Measurements from ENCODE around the gene EYS.

EYS gene

DNA sequence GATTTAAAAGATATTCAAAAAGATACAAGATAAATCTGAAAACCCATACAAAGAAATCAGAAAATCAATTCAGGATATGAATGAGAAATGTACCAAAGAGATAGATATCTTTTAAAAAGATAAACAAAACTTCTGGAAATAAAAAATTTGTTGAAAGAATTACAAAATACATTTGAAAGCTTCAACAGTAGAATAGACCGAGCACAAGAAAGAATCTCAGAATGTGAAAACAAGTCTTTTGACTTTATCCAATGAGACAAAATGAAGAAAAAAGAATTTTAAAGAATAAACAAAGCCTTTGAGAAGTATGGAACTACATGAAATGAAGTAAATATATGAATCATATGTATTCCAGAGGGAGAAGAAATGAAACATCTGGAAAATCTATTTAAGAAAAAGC is 1011.0 kb downstream of the EYS start:
- DNase-seq: no peak

DNA sequence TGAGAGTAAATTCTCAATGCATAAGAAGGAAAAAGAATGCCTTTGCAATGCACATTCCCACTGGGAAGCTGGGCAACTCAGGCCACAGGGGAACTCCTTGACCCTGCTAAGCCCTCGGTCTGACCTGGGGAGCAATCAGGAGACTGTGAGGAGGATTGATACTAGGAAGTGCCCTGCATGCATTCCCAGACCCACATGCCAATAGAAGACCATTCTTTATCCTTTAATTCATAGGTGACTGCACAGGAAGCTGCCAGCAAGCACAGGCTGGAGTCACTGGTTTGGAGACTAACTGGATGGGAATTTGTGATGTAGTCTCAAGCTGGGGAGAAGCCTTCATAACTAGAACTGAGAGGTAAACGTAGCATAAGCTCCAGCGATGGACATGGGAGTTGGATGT is 1012.7 kb downstream of the EYS start:
- DNase-seq: no peak

DNA sequence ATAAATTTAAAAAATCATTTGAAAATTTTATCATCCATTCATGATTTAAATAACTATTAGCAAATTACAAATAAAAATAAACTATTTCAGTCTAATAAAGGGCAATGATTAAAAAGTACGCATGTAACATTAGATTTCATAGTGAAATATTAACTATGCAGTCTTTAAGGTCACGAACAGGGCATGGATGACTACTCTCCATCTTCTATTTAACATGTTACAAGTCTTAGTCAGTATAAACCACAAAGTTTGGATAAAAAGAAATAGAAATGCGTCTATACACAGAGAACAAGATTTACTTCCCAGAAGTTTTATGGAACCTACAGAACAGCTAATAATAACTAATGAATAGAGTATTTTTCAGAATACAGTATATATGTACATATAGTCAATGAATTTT is 1016.0 kb downstream of the EYS start:
- DNase-seq: no peak

DNA sequence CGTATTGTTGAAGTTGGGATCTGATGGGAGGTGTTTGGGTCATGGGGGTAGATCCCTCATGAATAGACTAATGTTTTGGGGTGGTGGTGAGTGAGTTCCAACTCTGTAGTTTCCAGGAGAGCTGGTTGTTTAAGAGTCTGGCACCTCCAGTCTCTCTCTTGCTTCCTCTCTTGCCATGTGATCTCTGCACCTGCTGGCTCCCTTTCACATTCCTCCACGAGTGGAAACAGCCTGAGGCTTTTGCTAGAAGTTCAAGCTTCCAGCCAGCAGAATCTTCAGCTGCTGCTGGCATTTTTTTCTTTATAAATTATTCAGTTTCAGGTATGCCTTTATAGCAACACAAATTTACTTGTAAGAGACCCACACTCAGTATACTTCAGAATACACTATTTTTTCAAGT is 1021.6 kb downstream of the EYS start:
- no peak for DNase-seq

DNA sequence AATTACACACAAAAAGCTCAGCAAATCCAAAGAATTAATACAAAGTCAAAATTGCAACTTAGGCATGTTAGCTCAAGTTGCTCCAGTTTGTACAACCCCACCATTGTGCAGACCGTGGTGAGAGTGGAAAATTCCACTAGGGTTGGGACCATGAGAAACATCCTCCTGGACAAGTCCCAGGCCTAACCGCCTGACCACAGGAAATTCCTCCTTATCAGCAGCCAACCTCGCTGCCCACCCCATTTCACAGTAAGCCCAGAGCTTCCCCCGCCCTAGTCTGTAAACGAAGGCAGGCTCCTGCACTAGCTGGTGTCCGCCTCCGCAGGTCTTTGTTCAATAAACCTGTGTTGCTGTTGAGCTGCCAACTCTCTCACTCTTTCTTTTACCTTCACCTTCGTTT is 1023.3 kb downstream of the EYS start:
- no peak for DNase-seq

DNA sequence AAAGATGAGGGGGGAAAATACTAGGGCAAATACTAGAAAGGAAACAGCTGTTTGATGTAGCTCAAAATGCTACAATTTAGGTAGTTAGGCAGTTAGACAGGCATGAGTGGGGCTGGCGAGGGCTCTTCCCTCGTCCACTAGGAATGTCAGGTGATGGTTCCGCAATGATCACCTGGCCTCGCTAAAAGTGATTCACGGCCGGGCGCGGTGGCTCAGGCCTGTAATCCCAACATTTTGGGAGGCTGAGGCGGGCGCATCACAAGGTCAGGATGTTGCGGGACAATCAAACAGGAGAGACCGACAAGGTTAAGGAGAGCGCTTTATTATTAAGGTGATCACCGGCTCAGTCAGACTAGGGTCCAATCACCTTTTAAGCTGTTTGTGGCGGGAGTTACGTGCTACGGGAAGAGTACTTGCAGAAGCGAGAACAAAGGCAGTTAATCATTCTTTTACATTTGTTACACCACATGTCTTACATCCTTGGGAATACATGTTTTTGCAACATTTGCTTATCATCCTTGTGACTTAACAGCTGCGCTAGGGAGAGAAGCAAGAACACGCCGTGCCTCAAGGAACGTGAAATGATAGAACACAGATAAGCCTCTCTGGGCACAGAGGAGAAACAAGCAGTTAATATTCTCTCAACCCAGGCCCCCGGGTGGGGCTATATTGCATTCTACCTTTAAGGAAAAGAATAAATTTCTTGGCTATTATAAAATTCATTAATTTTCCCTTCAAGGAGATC is 1025.4 kb downstream of the EYS start:
- DNase-seq: no peak

DNA sequence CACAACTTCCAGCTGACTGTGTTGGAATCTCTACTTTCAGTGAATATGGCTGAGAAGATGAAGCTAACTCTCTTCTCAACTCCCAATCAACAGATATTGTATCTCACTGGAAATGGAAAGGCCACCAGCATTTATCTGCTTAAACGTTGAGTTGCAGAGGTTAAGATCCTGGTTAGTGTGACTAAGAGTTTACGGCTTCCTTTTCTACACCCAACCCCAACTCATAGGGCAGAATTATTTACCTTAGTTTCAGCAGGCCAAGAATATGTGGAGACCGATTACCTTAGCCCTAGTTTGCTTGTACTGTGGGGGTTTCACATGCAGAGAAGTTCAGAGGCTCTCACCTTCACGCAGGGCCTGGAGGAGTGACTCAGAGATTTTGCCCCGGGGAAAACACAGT is 1026.6 kb downstream of the EYS start:
- no peak for DNase-seq

DNA sequence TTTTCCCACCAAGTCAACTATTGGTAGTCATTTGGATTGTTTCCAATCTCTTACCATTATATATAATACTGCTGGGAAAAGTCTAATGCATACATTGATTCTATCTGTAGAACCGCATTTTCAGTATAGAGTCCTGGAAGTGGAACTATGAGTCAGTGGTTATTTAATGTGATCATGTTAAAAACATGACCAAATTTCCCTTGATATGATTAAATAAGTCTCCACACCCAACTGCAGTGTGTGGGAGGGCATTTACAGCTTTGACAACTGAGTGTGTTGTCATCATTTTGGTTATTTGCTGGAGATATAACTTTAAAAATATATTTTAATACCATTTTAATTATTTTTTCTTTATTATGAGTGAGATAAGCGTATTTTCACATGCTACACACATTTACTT is 1027.6 kb downstream of the EYS start:
- DNase-seq: no peak

DNA sequence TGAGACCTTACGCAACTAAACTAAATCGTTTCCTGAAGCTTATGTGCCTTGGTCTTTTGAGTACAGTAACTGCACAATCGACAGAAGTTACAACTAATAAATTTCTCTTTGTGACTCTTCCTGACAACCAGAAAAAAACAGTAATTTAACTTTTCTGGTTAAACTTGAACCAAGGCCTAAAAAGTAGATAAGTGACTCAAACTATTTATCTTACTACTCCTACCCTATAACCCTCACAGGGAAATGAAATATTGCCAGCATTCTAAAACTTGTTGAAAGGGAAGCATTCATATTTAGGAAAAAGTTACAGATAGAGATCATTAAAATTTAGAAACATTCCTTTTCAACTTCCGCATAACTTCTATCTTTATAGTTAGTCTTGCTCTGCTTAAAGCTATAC is 1034.4 kb downstream of the EYS start:
- no peak for DNase-seq

DNA sequence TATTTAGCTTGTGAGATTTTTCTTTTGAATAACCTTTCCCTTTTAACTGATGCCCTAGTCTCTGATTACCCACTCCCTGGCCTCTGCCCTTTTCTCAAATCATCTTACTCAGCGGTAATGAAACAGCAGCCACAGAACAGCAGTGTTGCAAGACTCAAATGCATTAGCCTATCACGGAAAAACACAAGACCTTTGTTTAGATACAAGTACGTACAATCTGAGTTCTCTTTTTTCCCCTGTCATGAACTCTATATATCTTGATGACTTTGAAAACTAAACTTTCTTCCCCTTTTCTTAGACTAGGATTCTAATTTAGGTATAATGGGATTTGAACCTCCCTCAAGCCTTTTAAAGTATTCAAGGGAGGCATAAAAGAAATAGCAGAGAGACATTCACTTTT is 1034.9 kb downstream of the EYS start:
- DNase-seq: no peak

DNA sequence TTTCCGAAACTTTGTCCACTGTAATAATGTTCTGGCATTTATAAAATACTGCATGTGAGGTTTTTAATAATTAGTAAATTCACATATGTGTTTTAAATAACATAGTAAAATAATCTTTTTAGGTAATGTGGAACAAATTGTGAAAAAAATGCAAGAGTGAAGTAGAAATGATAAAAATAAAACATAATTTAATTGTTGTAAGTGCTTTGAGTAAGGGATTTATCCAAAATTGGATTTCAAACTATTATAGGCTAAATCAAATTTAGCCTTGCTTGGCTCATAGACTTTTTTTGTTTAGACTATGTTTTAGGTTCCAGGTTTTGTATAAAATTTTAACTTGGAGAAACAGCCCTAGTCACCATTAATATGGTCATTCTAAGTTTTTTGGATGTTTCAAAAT is 1041.9 kb downstream of the EYS start:
- DNase-seq: no peak

DNA sequence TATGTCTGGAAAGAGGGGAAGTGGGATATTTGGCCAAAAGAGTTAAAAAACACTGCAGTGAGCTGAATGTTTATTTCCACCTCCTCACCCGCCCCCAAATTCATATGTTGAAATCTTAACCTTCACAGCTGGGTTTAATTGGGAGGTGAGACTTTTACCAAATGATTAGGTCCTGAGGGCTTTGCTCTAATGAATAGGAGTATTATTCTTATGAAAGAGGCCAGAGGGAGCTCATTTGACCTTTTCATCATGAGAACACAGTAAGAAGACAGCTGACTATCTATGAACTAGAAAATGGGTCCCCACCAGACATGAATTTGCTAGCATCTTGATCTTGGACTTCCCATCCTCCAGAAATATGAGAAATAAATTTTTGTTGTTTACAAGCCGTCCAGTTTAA is 1042.5 kb downstream of the EYS start:
- DNase-seq: no peak

DNA sequence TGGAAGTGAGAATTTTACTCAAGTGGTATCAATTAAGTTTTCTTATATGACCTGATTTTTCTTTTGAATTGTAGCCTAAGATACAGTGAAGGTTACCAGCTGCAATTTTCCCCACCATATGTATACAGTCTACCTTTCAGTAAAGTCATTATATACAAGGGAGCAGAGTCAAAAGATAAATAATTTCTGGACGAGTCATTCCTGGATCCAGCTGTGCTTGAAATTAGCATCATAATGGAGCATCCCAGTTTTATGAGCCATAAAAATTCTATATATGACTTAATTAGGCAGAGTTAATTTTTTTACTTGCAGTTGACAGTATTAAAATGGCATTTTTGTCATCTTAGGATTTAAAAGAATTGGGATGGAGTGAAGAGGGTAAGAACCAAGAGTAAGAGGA is 1063.0 kb downstream of the EYS start:
- DNase-seq: no peak

DNA sequence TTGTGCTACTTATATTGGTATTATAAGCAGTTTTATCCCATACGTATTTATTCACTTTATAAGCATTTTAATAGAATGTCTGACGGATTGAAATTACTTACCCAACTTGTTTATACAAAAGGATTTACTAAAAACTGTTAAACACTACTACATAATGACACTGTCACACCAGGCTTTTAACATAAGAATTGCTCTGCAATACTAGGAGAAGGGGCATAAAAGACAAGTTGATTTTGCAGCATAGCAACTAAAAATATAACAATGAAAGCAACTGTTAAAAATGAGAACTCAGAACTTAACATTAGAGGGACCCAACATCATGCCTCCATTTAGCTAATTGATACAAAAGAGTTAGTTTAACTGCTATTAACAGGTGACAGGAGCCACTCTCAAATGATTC is 1076.1 kb downstream of the EYS start:
- DNase-seq: no peak

DNA sequence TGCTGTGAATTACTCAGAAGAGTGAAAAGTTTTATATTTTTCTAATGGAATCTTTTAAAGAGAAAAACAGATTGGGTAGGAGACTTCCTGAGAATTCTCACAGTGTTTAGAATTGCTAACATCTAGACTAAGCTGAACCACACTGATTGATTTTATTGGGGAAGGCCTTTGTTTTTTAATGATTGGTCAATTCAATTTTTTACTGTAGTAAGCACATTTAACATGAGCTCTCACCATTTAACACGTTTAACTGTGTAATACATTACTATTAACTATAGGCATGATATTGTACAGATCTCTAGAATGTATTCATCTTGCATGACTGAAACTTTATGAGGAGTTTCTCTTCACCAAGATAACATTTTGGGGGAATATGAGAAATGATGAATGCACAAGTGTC is 1084.1 kb downstream of the EYS start:
- DNase-seq: no peak

DNA sequence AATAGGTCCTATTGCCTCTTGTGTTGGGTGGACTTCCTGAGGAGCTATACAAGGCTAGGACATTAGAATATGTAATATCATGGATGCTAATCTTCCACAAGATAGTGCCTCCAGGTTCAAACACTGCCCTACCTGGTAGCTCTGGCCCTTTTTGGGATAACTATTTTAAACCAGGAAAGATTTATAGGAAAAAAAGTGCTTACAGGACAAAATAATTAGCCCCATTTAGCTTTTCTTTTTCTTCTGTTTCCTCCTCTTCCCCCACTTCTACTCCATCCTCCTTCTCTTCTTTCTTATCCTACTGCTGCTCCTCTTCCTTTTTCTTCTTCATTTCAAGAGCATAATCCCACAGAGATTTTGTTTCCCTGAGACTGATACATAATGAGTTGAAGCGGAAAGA is 1104.0 kb downstream of the EYS start:
- DNase-seq: no peak

DNA sequence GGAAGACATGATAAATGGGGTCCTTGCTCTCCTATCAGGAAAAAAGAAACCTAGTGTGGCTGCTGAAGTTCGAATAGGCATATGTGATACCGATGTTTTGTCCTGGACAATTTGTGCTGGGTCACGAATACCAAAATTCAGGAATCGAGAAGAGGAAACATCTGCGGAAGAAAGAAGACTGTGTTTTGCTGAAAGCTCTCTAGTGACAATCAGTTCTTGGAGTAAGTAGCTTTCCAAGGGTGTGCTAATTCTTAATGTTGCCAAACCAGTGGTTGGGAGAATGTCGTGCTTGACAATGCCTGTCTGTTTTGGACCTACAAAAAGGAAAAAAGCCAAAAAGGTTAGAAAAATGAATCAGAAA is 1115.4 kb downstream of the EYS start:
- DNase-seq: no peak

DNA sequence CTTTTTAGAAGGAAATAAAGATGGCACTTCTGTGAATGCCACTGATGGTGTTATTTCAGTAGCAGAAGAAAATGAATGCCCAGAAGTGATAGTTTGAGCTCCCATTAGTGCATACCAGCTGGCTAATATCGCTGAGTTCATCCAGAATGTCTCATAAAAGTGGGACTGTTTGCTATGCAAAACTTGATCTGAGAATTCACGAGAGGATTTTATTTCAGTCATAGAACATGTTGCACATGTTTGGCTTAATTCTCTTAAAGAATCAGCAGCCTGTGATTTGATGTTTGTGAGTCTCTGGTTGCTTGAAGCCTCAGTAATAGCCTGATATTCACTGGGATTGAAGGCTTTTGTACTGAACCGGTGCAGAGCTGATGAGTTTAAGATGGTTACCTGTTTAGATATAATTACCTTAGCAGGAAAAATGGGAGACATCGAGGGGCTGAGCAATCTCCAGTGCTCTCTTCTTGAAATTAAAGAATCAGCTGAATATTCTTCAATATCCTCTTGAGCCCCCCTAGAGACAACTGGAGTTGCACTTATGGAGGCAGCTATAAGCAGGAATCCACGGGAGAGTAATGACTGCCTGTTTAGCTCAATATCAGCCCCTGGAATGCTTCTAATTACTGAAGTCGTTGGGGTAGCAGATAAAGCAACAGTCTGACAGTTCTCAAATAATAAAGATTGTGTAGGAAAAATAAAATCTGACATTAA is 1115.9 kb downstream of the EYS start:
- peak; percentile 41 for DNase-seq

DNA sequence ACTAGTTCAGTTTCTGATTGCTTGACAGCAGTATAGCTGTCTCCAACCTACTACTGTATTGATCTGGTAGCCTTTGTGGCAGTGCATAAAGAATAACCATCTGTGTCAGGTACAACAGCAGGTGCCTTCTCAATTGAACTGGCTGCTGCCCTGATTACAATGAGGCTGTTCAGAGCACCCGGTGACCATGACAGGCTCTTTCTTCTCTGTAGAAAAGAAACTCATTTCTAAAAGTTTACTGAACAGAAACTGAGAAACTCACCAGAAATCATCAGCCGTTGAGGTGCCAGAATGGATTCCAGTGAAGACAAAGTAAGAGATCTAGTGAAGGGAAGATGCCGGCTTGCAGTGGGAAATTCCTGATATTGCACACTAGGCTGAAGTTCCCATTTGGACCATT is 1117.1 kb downstream of the EYS start:
- DNase-seq: no peak

DNA sequence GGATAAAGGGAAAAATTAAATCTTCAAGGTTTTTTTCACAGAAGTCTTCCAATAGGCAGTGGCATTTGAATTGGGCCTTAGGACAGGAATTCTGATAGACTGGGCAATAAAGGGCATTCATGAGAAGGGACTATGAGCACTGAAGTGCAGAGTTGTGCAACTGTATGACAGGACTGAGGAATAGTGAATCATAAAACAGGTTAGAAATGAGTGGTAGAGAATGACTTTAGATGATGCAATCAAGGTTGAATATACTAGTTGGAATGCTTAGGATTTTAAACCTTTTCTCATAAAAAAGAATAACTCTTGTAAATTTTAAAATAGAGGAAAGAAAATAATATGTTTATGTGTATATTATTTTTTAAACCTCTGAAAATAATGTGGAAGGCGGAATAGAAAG is 1126.7 kb downstream of the EYS start:
- no peak for DNase-seq

DNA sequence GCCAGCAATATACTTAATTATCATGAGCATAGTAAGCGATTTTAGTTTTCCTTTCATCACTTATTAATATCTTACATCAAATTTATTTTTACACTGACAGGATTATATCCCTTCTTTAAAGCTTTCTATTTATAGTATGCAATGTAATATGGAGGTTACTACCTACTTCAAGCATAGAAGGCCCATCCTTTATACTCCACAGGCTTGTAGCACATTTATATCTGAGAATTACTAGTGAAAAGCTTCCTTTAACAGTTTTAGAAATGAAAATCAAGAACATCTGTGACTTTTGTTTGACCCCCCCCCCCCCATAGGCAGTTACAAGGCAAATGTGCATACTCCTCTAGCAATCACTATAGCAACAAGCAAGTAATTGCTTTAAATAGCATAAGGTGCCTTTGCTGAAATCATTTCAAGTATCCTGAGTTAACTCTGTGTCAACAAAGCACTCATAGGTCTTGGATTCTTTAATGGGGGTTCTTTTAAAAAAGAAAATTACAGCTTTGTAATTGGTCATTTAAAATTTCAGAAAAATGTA is 1153.7 kb downstream of the EYS start:
- DNase-seq: no peak

DNA sequence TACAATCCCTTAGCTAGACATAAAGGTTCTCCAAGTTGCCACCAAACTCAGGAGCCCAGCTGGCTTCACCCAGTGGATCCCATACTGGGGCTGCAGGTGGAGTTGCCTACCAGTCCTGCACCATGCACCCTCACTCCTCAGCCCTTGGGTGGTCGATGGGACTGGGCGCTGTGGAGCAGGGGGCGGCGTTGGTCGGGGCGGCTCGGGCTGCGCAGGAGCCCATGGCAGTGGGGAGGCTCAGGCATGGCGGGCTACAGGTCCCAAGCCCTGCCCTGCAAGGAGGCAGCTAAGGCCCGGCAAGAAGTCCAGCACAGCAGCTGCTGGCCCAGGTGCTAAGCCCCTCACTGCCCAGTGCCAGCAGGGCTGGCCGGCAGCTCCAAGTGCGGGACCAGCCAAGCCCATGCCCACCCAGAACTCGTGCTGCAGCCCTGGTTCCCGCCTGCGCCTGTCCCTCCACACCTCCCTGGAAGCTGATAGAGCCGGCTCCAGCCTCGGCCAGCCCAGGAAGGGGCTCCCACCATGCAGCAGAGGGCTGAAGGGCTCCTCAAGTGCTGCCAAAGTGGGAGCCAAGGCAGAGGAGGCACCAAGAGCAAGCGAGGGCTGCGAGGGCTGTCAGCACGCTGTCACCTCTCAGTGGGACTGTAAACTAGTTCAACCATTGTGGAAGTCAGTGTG is 1159.3 kb downstream of the EYS start:
- no peak for DNase-seq

DNA sequence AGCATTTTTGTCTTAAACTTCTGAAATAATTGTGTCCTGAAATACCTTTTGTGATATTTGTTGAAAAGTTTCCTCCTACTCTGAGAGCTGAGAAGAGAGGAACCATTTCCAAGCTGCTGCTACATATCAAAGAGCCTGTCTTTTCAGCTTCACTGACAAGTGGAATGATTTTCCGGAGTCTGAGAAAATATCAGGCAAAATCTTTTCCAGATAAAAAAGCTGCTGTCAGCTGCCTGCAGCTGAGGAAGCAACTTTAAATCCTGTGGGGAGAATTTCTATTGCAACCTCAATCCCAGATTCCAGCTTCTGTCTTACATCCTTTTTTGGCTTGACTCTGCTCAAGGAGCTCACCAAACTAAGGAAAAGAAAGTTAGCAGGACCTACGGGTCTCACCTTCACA is 1167.1 kb downstream of the EYS start:
- no peak for DNase-seq

DNA sequence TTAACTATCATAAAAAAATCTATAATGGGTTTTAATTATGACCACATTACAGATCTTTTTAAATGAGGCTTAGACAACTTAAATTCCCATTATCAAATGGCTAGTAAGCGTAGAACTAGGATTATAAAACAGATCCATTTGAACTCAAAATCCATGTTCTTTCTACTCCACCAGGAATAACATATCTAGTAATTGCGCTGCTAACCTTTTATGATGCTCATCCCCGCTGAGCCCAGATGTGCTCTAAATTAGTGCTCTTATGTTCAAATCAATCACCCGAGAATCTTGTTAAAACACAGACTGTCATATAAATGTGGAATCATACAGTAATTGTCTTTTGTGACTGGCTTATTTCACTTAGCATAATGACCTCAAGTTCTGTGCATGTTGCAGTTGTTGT is 1168.3 kb downstream of the EYS start:
- no peak for DNase-seq
